GM12874 (cell line): ENCODE measurements around the gene THAP2.

ENCODE experiments used
- TF ChIP-seq, protein P1 (sequence below): IDR thresholded peaks from 2 replicates; pipeline ENCODE4 v1.5.1; 2011; ENCODE audit warnings: low read depth, mild to moderate bottlenecking, control low read depth, low read length, moderate library complexity; ENCODE audit not compliant: insufficient read depth

THAP2 gene

GRCh38 chr12:71727958-71728357, 63.9 kb downstream of the THAP2 start:
- TF ChIP-seq, protein P1, sequence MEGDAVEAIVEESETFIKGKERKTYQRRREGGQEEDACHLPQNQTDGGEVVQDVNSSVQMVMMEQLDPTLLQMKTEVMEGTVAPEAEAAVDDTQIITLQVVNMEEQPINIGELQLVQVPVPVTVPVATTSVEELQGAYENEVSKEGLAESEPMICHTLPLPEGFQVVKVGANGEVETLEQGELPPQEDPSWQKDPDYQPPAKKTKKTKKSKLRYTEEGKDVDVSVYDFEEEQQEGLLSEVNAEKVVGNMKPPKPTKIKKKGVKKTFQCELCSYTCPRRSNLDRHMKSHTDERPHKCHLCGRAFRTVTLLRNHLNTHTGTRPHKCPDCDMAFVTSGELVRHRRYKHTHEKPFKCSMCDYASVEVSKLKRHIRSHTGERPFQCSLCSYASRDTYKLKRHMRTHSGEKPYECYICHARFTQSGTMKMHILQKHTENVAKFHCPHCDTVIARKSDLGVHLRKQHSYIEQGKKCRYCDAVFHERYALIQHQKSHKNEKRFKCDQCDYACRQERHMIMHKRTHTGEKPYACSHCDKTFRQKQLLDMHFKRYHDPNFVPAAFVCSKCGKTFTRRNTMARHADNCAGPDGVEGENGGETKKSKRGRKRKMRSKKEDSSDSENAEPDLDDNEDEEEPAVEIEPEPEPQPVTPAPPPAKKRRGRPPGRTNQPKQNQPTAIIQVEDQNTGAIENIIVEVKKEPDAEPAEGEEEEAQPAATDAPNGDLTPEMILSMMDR: no peak
